NCI-H146 (cell line): Measurements from ENCODE around the gene CPZ.
"Not testable (repeated sequence)": the region's sequence is repeated elsewhere in the genome, so short reads cannot be mapped to it uniquely, and the experiment has no call there.

ENCODE experiments used
- DNase-seq: peaks from one replicate; lab custom pipeline; 2025; lab: John Stamatoyannopoulos, UW

CPZ gene

DNA sequence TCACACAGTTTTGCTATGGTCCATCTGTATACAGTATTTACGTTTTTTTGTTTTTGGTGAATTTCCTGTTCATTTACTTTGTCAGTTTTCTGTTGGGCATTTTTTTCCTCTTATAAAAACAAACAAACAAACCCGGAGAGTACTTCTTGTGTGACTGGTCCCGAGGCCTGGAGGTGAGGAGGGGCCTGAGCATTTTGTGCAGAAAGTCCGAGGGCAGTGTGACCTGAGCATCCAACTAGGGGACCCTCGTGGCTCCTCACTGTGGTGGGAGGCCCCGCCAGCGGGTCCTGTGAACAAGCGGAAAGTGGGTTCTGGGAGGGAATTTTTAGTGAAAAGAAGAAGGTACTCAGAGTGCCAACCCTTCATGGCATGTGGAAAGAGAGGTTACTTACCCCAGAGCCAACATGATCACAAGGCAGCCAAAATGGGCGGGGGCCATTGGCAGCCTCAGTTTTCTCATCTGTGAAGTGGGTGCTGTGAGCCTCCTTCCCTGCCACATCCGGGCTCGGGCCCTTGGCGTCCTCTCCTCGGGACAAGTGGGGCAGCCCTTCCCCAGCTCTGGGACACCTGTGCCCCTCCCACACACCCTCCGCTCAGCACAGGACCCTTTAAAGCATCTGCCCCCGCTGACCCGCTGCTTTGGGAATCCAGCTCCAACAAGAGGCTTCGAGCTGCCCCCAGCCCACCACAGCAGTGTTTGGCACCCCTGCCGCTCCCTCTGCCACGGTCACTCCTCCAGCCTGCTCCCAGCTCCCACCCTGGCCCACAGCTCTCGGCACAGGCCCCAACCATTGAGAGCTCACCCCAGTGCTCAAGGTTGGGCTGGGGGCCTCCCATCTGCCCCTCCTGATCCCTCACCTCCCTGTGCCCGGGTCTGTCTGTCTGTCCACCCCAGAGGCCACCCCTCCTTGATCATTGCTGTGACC, 35.2 kb upstream of the CPZ start:
- DNase-seq: no peak

DNA sequence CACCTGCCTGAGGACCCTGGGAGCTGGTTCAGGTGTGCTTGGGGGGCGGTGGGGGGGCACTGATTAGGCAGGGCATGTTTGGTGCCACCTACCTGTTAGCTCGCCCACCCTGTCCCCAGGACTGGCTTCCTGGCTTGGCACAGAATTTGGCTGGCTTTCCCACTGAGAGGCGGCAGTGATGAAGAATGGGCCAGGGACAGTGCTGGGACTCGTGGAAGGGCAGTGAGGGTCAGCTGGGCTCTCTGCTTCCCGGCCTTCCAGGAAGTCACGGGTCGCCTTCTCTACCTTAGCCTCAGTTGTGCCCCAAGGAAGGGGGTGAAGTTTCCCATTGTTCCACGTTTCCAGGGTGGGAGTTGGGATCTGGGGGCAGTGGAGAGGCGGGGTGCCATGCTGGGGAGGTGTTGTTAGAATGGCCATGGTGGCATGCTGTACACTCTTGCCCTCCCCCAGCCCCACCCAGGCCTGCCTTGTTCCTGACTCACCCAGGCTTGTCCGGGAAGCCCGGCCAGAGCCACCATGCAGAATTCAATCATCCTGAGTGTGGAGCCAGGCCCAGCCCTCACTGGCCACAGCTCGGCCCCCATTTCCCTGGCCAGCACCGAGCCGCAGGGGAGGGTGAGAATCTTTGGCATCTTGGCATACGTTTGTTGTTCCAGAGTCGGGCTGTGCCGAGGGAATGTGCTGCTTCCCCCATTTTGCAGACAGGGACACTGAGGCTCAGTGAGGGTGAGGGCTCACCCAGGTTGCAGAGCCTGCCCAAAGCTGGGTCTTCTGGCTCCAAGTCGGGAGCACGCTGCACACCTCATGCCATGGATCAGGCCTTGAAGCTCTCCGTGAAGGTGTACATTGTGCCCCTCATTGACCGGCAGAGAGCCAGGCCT, 34.2 kb upstream of the CPZ start:
- DNase-seq: no peak

DNA sequence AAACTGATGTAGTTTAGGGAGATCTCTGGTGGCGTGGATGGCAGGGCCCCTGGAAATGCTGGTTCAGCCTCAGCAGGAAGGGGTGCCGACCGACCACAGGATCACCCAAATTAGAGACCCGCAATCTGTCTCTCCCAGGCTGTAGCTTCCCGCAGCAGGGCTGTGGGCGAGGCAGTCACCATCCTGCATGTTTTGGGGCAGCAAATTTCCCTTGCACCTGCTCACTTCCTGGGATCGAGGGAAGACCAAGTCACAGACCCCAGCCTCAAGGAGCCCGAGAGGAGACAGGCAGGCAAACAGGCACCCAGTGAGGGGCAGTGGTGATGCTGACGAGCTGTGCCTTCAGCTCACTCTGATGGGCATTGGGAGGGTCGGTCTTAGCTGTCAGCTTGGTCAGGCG, 33.6 kb upstream of the CPZ start:
- DNase-seq: no peak

DNA sequence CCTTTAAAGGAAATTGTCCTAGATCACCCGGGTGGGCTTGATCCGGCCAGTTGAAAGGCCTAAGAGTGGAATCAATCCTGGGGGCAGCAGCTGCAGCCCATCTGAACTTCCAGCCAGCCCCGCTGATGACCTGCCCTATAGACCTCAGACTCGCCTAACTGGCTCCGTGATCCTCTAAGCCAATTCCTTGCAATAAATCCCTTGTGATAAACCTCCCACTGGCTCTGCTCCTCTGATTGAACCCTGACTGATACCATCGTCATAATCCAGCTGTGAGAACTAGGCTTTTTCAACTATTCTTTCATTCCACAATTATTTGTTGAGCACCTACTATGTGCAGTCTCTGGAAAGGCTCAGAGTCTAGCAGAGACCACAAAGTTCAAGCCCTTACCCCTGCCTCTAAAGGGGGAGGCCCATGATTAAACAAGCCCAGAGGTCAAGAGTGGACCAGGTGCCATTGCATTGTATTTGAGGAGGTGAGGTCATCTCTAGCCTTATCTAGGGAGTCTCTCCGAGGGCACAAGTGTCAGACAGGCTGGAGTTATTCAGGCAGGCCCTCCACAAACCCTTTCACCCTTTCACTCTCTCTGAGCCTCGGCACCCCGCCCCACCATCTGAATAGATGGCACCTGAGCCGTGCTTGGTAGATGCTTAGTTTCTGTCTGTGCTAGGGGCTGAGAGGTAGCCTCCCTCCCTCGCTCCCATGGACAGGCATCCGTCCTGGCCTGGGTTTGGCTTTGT, 32.9 kb upstream of the CPZ start:
- DNase-seq: no peak

DNA sequence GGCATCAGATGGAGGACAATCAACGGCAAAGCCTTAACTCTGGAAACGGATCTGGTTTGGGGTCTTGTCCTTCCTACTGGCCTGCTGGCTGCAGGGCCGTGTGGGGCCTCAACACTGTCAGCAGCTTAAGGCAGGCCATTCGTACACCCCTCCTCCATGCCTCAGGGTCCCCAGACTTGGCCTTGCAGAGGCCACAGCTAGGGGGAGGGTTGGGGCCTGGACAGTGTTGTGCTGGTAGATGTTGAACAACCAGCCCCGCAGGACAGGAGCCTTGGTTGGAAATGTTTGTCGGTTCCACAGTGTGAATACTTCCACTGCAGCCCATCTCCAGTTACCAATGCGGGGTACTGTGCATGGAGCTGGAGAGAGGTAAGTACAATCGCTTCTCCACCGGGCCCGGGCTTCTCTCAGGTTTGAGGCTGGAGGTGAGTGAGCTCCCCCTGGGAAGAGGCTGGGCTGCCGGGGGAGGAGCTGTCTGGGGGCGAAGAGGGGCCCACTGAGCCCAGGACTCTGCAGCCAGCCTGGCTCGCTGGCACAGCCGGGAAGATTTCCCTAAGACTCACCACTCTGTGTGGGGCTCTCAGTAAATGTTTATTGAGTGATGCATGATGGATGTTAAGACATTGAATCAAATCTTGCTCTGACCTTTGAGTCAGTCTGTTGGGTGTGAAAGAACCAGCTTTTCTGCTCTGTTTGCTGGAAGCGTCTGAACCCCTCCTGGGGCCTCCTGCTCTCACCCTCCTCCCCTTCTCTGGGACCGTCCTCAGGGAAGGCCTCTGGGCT, 32.1 kb upstream of the CPZ start:
- DNase-seq: no peak

DNA sequence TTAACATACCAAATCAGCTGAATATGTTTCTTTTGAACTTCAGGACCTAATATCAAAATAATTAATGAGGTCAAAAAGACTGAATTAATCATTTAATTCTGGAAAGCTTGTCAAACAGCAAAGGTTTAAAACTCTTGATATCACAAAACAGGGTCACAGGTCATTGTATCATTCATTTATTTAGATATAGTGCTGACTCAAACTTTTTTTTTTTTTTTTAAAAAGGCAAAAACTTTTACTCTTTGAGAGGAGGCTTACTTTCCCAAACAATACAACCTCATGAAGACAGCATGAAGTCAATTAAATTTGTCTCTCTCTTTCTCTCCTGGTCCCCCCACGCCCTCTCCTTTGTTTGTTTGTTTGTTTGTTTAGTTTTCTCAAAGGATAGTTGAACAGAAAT, 28.0 kb upstream of the CPZ start:
- no peak for DNase-seq

DNA sequence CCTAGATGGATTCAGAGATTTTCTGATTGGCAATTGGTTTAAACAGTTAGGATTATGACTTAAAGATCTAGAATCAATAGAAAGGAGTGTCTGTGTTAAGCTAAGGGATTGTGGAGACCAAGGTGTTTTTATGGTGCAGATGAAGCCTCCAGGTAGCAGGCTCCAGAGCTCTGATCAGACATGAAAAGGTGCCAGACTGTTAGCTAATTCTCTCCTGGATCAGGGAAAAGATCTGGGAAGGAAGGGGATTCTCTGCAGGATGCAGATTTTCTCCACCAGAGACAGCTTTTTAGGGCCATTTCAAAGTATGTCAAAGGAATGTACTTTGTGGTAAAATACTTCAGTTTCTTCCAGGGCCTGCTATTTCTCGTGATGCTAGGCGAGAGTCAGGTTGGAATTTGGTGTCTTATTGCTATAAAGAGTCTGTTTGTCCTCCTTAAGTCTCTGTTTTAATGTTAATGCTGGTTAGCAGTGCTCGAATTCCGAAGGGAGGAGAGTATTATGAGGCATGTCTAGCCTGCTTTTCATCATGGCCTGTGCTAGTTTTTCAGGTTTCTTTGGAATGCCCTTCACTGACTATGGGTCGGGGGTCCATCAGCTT, 24.4 kb upstream of the CPZ start:
- DNase-seq: no peak

DNA sequence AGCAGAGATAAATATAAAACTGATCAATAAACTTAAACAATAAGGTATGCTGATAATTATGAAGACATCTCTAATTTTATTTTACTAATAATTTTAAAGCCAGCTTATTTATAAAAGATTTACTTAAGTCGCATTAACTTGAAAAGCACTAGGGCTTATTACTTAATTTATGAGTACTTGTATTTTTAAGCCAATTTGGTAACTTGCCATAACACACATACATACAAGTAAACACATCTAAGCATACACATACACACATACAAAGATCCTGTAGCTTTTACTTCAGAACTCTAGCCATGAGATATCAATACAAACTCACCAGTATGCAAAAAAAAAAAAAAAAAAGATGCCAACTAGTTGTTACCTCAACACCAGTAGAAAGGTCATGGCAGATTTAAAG, 22.4 kb upstream of the CPZ start:
- DNase-seq: no peak

DNA sequence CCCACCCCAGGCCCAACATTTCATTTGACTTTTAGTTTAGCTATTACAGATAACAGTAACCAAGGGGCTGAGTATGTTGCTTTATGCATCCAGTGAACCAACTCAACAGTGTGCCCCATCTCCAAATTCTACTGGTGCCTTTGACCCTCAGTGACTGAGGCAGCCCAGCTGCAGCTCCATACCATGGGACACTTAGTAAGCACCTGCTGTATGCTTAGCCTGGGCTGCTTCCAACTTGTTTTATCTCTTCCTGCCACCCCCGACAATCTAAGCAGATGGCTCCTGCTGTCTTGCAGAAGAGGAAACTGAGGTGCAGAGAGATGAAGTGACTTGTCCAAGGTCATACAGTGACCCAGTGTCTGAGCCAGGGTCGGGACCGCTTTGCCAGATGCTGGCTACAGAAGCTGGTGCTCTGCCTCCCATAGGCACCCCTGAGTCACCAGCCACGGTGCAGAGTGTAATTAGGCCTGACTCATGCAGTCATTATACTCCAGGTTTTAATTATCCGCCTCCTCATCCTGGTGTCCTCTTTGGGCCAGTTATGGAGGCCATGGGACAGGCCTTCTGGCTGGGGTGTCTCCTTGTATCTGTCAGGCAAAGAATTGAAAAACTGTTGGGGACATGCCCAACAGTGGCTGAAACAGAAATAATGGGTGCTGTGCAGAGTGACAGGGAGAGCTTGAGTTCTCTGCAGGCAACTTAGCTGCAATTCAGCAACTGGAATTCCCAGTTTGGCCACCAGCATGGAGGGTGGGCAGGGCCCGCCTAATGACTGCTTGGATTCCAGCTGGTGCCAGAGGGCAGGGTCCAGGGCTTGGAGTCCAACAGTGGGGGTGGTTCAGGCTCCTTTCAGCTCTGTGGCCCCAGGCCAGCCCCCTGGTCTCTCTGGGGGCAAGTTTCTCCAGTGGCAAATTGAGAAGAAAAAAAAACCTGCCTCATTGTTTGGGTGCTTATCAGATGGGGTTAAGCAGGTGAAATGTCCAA, 20.6 kb upstream of the CPZ start:
- no peak for DNase-seq

DNA sequence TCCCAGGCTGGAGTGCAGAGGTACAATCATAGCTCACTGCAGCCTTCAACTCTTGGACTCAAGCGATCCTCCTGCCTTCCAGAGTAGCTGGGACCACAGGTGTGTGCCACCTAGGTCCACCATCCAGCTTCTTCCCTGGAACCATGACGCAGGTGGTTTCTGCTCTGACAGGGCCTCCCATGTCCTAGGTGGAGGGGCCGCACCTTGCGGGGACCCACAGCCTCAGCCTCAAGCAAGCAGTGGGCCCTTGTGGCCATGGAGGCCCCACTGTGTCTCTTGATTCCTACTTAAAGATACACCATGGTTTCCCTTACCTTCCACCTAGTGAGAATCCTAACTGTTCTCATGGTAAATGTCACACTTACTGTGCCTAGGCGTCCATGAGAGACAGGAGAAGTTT, 19.3 kb upstream of the CPZ start:
- DNase-seq: no peak

DNA sequence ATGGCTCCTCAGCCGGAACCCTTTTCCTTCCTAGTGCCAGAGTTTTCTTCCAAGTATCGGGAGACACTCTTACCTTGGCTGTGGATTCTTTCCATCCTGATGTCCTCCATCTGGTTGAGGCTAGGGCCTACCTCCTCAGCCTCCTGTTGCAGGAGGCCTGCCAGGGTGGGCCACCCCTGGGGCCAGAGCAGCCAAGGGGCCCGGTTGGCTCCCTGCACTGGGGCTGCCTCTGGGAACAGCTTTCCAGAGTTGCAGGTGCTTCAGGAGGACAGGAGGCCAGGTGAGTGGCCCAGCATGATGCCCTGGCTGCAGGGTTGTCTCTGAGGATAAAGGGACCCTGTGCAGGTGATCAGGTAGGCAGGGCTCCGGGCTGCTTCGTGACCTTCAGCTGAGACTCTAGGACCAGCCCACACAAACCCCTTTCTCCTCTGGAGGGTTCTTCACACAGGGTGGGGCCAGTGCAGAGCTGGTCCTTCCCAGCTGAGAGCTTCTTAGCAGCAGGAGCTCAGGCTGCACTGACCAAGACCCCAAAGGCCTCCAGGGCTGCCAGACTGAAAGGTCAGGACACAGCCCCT, 17.7 kb upstream of the CPZ start:
- no peak for DNase-seq

DNA sequence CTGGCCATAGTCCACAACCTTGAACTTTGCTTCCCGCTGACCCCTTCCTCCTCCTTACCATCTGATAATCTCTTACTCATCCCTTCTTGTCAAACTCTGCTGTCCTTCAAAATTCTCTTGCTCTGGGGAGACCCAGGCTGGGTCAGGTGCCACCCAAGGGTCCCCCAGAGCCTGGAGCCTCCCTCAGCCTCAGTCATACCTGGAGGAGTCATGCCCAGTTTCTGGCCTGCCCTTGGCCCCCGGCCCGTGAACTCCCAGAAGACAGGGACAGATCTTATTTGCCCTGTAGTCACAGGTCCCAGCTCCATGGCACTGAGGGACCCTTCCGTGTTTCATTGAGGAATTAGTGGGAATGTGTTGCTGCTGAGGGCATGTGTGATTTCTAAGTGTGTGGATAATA, 17.1 kb upstream of the CPZ start:
- no peak for DNase-seq

DNA sequence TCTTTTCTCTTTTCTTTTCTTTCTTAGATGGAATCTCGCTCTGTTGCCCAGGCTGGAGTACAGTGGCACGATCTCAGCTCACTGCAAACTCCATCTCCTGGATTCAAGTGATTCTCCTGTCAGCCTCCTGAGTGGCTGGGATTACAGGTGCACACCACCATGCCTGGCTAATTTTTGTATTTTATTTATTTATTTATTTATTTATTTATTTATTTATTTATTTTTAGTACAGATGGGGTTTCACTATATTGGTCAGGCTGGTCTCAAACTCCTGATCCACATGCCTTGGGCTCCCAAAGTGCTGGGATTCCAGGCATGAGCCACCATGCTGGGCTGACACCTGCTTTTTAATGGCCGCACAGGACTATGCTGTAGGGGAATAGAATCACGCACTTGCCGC, 16.0 kb upstream of the CPZ start:
- DNase-seq: not testable (repeated sequence)

DNA sequence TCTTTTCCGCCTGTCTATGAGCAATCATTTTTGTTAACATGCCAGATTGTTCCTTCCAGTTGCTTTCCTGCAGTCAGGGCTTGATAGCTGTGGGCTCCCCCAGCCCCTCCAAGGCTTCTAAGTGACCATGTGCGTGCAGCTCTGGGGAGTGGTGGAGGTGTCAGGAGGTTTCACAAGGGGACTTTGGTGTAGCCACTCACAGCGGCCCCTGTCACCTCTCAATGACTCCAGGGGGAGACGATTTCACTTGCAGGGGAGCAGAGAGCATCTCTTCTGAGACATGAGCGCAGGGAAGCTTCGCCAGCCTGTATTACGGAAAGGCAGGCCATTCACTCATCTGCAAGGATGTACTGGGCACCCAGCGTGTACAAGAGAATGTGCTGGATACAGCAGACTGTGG, 15.5 kb upstream of the CPZ start:
- no peak for DNase-seq

DNA sequence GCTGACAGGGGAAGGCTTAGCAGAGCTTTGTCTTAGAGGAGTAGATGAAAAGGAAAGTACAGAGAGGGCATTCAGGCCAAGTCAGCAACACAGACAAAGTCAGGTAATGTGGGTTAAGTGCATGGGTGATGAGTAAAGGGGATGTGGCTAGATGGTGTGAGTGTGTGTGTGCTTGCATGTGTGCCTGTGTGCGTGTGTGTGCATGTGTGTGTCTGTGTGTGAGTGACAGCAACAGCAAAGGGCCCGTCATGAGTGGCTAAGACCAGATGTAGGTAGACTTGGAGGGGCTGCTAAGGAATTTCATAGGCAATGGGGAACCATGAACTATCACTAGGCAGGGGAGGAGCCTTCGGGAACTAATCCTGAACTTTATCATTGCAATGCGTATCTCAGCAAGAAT, 14.6 kb upstream of the CPZ start:
- no peak for DNase-seq

DNA sequence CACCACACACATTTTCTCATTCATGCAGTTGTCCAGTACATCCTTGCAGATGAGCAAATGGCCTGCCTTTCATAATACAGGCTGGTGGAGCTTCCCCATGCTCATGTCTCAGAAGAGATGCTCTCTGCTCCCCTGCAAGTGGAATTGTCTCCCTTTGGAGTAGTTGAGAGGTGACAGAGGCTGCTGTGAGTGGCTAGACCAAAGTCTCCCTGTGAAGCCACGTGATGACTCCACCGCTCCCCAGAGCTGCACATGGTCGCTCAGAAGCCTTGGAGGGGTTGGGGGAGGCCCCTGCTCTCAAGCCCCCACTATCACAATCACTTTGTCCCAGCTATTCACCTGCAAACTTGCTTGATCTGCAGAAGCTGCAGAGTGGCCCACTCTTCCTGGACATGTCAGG, 13.8 kb upstream of the CPZ start:
- DNase-seq: no peak

DNA sequence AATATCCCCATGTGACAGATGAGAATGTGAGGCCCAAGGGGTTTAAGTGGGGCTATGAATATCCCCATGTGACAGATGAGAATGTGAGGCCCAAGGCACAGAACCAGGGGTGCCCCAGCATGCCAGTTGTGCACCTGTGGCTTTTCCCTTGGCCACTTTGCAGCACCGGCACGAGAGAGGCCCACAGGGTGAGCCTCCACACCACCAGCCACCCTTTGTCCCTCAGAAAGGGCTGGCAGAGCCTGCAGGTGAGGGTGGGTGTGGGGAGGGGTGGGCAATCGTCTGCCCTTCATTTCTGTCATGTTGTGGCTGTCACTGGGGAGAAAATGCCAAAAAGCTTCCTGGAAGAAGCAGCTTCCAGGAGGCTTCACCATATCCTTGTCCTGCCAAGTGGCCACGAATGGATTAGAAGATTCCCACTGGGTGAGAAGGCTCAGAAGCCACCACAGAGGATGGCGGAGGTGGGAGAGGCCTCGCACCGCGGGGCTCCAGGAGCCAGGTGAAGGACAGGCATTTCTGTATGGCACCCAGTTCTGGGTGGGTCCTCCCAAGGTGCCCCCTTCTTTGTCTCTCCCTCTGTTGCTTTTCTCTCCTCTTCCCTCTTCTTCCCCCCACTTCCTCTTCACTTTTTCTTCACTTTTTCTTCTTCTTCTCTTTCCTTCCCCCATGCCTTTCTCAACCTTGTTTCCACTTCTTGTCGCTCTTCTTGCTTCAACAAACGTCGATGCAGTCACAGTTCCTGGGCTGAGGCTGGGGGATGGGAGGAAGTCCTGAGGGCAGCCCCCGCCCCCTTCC, 12.8 kb upstream of the CPZ start:
- no peak for DNase-seq

DNA sequence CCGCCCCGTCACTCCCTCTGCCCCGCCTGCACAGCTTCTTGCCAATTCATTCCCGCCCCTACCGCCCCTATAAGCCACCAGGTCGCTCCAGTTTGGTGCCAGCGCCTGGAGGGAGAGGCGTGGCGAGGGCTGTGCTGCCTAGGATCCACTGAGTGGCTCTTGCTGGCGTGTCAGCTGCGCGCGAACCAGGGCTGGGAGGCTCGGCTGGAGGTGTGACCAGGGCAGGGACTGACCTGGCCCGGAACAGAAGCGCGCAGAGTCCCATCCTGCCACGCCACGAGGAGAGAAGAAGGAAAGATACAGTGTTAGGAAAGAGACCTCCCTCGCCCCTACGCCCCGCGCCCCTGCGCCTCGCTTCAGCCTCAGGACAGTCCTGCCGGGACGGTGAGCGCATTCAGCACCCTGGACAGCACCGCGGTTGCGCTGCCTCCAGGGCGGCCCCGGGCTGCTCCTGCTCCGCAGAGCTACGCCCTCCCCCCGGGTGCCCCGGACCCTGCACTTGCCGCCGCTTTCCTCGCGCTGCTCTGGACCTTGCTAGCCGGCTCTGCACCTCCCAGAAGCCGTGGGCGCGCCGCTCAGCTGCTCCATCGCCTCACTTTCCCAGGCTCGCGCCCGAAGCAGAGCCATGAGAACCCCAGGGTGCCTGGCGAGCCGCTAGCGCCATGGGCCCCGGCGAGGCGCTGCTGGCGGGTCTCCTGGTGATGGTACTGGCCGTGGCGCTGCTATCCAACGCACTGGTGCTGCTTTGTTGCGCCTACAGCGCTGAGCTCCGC, 12.1 kb upstream of the CPZ start, which contains the start of gene GPR78:
Gene GPR78 (plus strand): TSS at position 72 of the 773 bp plus-strand sequence. CDS start 591 bp downstream, at position 663.
- DNase-seq: no peak
